ENCODE results near the gene PKN2. TPM values are rescaled to one million over a fixed set of nuclear protein-coding genes. Genes with fewer than 3 reads are reported as not detected.

Gene PKN2
- total and polyA plus RNA-seq, 3 donors from 2014 or later: 12.0 to 46.5 (median 43.9) TPM

- 82 to 84% methylated on average over 3 of the region's 3 CpGs for WGBS, 2 donors
- no peak overlapping the region for H3K4me3 ChIP-seq
- H3K4me1 ChIP-seq: peaks cover 9% of the 10 kb centered on the region
- TF ChIP-seq POLR2A (IDR thresholded peaks at IDR 0.05): no peak
- TF ChIP-seq, protein P1, sequence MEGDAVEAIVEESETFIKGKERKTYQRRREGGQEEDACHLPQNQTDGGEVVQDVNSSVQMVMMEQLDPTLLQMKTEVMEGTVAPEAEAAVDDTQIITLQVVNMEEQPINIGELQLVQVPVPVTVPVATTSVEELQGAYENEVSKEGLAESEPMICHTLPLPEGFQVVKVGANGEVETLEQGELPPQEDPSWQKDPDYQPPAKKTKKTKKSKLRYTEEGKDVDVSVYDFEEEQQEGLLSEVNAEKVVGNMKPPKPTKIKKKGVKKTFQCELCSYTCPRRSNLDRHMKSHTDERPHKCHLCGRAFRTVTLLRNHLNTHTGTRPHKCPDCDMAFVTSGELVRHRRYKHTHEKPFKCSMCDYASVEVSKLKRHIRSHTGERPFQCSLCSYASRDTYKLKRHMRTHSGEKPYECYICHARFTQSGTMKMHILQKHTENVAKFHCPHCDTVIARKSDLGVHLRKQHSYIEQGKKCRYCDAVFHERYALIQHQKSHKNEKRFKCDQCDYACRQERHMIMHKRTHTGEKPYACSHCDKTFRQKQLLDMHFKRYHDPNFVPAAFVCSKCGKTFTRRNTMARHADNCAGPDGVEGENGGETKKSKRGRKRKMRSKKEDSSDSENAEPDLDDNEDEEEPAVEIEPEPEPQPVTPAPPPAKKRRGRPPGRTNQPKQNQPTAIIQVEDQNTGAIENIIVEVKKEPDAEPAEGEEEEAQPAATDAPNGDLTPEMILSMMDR (IDR thresholded peaks at IDR 0.05): no peak
- H3K27ac ChIP-seq: no peak overlapping the region
- no peaks in the 10 kb centered on the region for H3K9me3 ChIP-seq
- no peak for DNase-seq
- no peaks in the 10 kb centered on the region for H3K27me3 ChIP-seq
- intact Hi-C loops (cut with DNase I; ENCODE audit: low total_unique reads): no loop called here
- no peaks in the 10 kb centered on the region for H3K36me3 ChIP-seq (ENCODE audit: low read depth, missing control alignments)
Measured at GRCh38 chr1:88695781-88696180, 11.7 kb downstream of the PKN2 start.

- Histone ChIP-seq H3K27ac (no peak overlapping the region), H3K9me3 (no peaks in the 10 kb centered on the region), H3K27me3 (no peaks in the 10 kb centered on the region), H3K4me3 (no peak overlapping the region), H3K36me3 (ENCODE audit: low read depth, missing control alignments) (no peaks in the 10 kb centered on the region), H3K4me1 (peaks cover 17% of the 10 kb centered on the region)
- DNase-seq: no peak
- intact Hi-C loops (cut with DNase I; ENCODE audit: low total_unique reads): no loop called here
- TF ChIP-seq POLR2A (IDR thresholded peaks at IDR 0.05): no peak
- TF ChIP-seq, protein P1 (IDR thresholded peaks at IDR 0.05): no peak
Measured at GRCh38 chr1:88697503-88697902, 13.4 kb downstream of the PKN2 start.

- Histone ChIP-seq H3K9me3 (no peaks in the 10 kb centered on the region), H3K27ac (no peak overlapping the region)
- intact Hi-C loops (cut with DNase I; ENCODE audit: low total_unique reads): no loop called here
Measured at GRCh38 chr1:88698140-88698539, 14.1 kb downstream of the PKN2 start.

DNA sequence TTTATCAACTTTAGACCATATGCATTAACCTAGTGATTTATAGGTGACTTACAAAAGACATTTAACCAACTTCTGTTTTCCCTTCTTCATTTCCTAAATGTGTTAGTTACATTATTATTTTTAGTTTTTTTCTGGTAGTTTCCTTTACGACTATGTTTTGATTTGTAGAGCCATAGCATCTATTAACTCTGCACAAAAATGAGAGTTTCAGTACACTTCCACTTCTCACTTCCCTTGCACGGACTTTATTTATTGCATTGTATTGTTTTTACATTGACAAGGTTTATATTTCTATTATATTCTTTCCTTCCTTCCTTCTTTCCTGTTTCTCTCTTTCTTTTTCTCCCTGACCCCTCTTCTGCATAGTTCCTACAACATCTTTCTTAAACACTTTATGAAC lies 14.7 kb downstream of the PKN2 start:
- no peak for DNase-seq
- Histone ChIP-seq H3K9me3 (no peaks in the 10 kb centered on the region), H3K4me1 (peaks cover 18% of the 10 kb centered on the region), H3K36me3 (ENCODE audit: low read depth, missing control alignments) (no peaks in the 10 kb centered on the region), H3K27ac (no peak overlapping the region), H3K27me3 (no peaks in the 10 kb centered on the region), H3K4me3 (no peak overlapping the region)
- TF ChIP-seq POLR2A (IDR thresholded peaks at IDR 0.05): no peak
- TF ChIP-seq, protein P1 (IDR thresholded peaks at IDR 0.05): no peak
- intact Hi-C loops (cut with DNase I; ENCODE audit: low total_unique reads): no loop called here
- 77 to 78% methylated on average over 2 of the region's 2 CpGs for WGBS, 2 donors

More at GRCh38 chr1:88698140-88698539, 14.1 kb downstream of the PKN2 start:
- H3K4me3 ChIP-seq: no peak overlapping the region
- H3K27me3 ChIP-seq: no peaks in the 10 kb centered on the region
- TF ChIP-seq POLR2A (IDR thresholded peaks at IDR 0.05): no peak
- TF ChIP-seq, protein P1 (IDR thresholded peaks at IDR 0.05): no peak
- H3K4me1 ChIP-seq: peaks cover 18% of the 10 kb centered on the region
- DNase-seq: no peak
- 40 to 59% methylated on average over 2 of the region's 2 CpGs for WGBS, 2 donors
- no peaks in the 10 kb centered on the region for H3K36me3 ChIP-seq (ENCODE audit: low read depth, missing control alignments)

DNA sequence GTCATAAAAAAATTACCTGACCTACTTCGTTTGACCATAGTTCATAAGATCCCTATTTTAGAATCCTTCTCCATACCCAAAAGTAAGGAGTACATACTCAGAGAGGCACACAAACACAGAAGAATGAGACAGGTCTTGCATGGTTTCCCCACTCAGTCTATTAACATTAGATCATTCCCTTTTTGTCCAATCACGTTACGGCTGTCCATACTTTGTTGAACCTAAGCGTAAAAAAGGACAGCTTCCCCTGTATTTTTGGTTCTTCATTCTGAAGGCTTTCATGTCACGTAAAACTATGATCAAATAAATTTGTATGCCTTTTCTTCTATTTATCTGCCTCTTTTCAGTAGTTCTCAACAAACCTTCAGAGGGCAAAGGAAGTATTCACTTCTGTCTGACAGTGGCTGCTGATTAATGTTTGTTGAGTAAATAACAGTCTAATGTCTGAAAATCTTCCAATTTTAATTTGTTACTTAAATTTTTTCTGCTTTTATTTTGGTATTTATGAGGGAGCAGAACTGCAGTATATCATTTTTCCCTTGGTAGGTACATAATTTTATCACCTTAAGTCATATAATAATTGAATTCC lies 16.4 kb downstream of the PKN2 start:
- no peak overlapping the region for H3K27ac ChIP-seq
- H3K4me1 ChIP-seq: peaks cover 22% of the 10 kb centered on the region
- 90 to 94% methylated on average over 5 of the region's 5 CpGs for WGBS, 2 donors
- no peaks in the 10 kb centered on the region for H3K9me3 ChIP-seq
- intact Hi-C loops (cut with DNase I; ENCODE audit: low total_unique reads): no loop called here
- H3K36me3 ChIP-seq (ENCODE audit: low read depth, missing control alignments): no peaks in the 10 kb centered on the region
- DNase-seq: no peak
- no peaks in the 10 kb centered on the region for H3K27me3 ChIP-seq
- TF ChIP-seq, protein P1 (IDR thresholded peaks at IDR 0.05): no peak
- TF ChIP-seq POLR2A (IDR thresholded peaks at IDR 0.05): no peak
- no peak overlapping the region for H3K4me3 ChIP-seq

All from testis (tissue), 3 donors.